GM12892 (cell line): ENCODE data around the gene ZNF668.

ENCODE experiments used
- DNase-seq: peaks from one replicate; pipeline ENCODE4 v3.0.0; 2011; ENCODE audit not compliant: insufficient read length
- FAIRE-seq: peaks from 2 replicates; lab custom pipeline; 2011; peaks lifted over from hg19 to GRCh38; lab: Jason Lieb, UNC
- POLR2A ChIP-seq: IDR thresholded peaks from 2 replicates; pipeline ENCODE4 v1.6.1; 2011; ENCODE audit warnings: low read depth, low read length, control low read depth
- POLR2AphosphoS5 ChIP-seq: IDR thresholded peaks from 2 replicates; pipeline ENCODE4 v1.6.1; 2011; ENCODE audit warnings: low read depth, low read length, control low read depth
- TAF1 ChIP-seq: IDR thresholded peaks from 2 replicates; pipeline ENCODE4 v1.6.1; 2011; ENCODE audit warnings: low read depth, mild to moderate bottlenecking, control low read depth, low read length, borderline replicate concordance

The ZNF668 gene

GRCh38 chr16:31079342-31079944 is 5.4 kb upstream of the ZNF668 start:
- no peak for FAIRE-seq
- TF ChIP-seq POLR2AphosphoS5 (no peak), TAF1 (no peak)
- DNase-seq: peak; percentile 9

GRCh38 chr16:31078597-31079341 is 4.7 kb upstream of the ZNF668 start:
- DNase-seq (peak; percentile 16), FAIRE-seq (no peak)
- no peak for TF ChIP-seq POLR2A
- TF ChIP-seq TAF1: no peak
- no peak for TF ChIP-seq POLR2AphosphoS5

- no peak for DNase-seq
- TF ChIP-seq POLR2AphosphoS5 (no peak), TAF1 (no peak), POLR2A (no peak)
- FAIRE-seq: no peak
Measured at GRCh38 chr16:31077592-31078396, 3.8 kb upstream of the ZNF668 start.

DNA sequence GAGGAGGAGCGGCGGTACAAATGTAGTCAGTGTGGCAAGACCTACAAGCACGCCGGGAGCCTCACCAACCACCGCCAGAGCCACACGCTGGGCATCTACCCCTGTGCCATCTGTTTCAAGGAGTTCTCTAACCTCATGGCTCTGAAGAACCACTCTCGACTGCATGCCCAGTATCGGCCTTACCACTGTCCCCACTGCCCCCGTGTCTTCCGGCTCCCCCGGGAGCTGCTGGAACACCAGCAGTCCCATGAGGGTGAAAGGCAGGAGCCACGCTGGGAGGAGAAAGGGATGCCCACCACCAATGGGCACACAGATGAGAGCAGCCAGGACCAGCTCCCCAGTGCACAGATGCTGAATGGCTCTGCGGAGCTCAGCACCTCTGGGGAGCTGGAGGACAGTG is 3.0 kb upstream of the ZNF668 start:
- TF ChIP-seq POLR2AphosphoS5: no peak
- no peak for TF ChIP-seq POLR2A
- TF ChIP-seq TAF1: no peak
- no peak for FAIRE-seq
- DNase-seq: no peak

GRCh38 chr16:31076319-31076718 is 2.3 kb upstream of the ZNF668 start:
- TF ChIP-seq POLR2AphosphoS5 (no peak), POLR2A (no peak; the same call in 1 of the 2 replicates), TAF1 (no peak)
- DNase-seq (no peak), FAIRE-seq (no peak)

DNA sequence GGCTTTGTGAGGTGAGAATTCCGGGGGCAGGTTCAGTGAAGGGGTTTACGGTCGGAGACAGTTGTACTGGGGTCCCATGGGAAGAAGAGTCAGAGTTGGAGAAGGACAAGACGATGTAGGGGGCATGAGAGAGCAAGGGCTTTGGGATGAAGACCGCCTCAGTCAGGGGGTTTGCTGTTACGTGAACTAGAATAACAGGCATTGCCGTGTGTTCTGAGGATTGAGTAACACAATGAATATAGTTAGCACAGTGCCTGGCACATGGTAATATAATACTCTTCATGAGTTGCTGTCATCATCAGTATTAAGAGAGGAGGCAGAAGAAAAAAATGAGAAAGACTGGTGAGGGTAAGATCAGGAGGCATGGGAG is 759 bp upstream of the ZNF668 start:
- FAIRE-seq (no peak), DNase-seq (no peak)
- TF ChIP-seq POLR2A: no peak

GRCh38 chr16:31073142-31073969 is 684 bp downstream of the ZNF668 start:
- TF ChIP-seq TAF1 (peak; percentile 91; the same call in 1 of the 2 replicates), POLR2AphosphoS5 (0 out of 2 replicates have a peak, but pooled peaks have one; percentile 6), POLR2A (peak; percentile 50)
- FAIRE-seq: peak; percentile 79
- DNase-seq: peak; percentile 80

- FAIRE-seq (peak; percentile 5), DNase-seq (no peak)
- TF ChIP-seq POLR2A (no peak), POLR2AphosphoS5 (no peak; the same call in none of the 2 replicates), TAF1 (no peak)
Measured at GRCh38 chr16:31072540-31073141, 1.4 kb downstream of the ZNF668 start.

- no peak for DNase-seq
- no peak for FAIRE-seq
- no peak for TF ChIP-seq POLR2AphosphoS5
- TF ChIP-seq TAF1: no peak
- no peak for TF ChIP-seq POLR2A
Measured at GRCh38 chr16:31071861-31072260, 2.2 kb downstream of the ZNF668 start.

DNA sequence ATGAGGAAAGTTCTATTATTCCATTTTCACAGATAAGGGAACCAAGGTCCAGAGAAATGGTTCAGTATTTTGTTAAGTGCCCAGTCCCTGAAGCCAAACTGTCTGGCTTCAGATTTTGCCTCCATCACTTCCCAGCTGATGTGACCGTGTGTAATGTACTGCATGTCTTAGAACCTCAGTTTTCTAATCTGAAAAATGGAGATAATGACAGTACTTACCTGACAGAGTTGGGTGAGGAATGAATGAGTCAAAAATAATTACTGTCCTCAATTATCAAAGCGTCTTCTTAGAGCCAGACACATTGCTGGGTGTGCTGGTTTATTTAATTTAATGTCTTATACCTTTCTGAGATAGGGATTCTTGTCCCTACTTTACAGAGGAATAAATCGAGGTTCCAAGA is 6.7 kb downstream of the ZNF668 start:
- FAIRE-seq: no peak
- no peak for TF ChIP-seq POLR2AphosphoS5
- TF ChIP-seq POLR2A: no peak
- no peak for TF ChIP-seq TAF1
- DNase-seq: no peak
